PC-3 (cell line): ENCODE results near the gene ZFP90. TPM values are rescaled to one million over a fixed set of nuclear protein-coding genes. Genes with fewer than 3 reads are reported as not detected.

Source experiments
- ATAC-seq: fragments of 200-7000 bp; cut with Tn5 transposase; 2 replicates; pipeline ENCODE4 v1.9.1; 2020; ENCODE audit warnings: mild to moderate bottlenecking, moderate library complexity
- BruUV-seq: library from RNA; stranded (reverse); fragments of 400-500 nt; replicated peaks from 2 replicates; lab custom pipeline; 2021; lab: Mats Ljungman, UMichigan
- CTCF ChIA-PET: fragments of 300-600 bp; sonication (Branson Sonifier 250); formaldehyde crosslinking; loops from one replicate; lab custom pipeline; 2022; ENCODE audit warnings: antibody characterized with exemption; lab: Charles Lee
- POLR2A ChIA-PET: fragments of 300-600 bp; sonication (Branson Sonifier 250); formaldehyde crosslinking; loops from one replicate; lab custom pipeline; 2022; ENCODE audit warnings: antibody characterized with exemption; ENCODE audit not compliant: unreplicated experiment; lab: Charles Lee
- DNase-seq: peaks from one replicate; pipeline ENCODE4 v3.0.0-alpha.2; 2015
- H2AFZ ChIP-seq: fragments of 300-600 bp; sonication (generic); 2 replicates; pipeline ENCODE4 v1.6.0; 2016; ENCODE audit warnings: antibody characterized with exemption, low read length
- H3F3A ChIP-seq: fragments of 300-600 bp; sonication (generic); one replicate; pipeline ENCODE4 v1.6.0; 2017; ENCODE audit warnings: antibody characterized with exemption, low read length, control low read depth, mild to moderate bottlenecking; ENCODE audit not compliant: unreplicated experiment
- H3K27ac ChIP-seq: fragments of 300-600 bp; sonication (generic); 2 replicates; pipeline ENCODE4 v1.5.1; 2016; ENCODE audit warnings: mild to moderate bottlenecking, low read length
- H3K27me3 ChIP-seq: fragments of 300-600 bp; sonication (generic); 2 replicates; pipeline ENCODE4 v1.6.1; 2016; ENCODE audit warnings: low read length, mixed read lengths
- H3K36me3 ChIP-seq: fragments of 300-600 bp; sonication (generic); 2 replicates; pipeline ENCODE4 v1.6.1; 2016; ENCODE audit warnings: low read depth, mixed run types, low read length, mixed read lengths
- H3K4me1 ChIP-seq: fragments of 300-600 bp; sonication (generic); 2 replicates; pipeline ENCODE4 v1.5.1; 2016; ENCODE audit warnings: low read length; ENCODE audit not compliant: insufficient read depth
- H3K4me2 ChIP-seq: fragments of 300-600 bp; sonication (generic); 2 replicates; pipeline ENCODE4 v1.6.0; 2016; ENCODE audit warnings: low read length
- H3K4me3 ChIP-seq: fragments of 300-600 bp; sonication (generic); 2 replicates; pipeline ENCODE4 v1.5.1; 2016; ENCODE audit warnings: mild to moderate bottlenecking, low read length, mixed read lengths
- H3K79me2 ChIP-seq: fragments of 300-600 bp; sonication (generic); 2 replicates; pipeline ENCODE4 v1.6.1; 2017; ENCODE audit warnings: low read length, mixed read lengths
- H3K9ac ChIP-seq: fragments of 300-600 bp; sonication (generic); 2 replicates; pipeline ENCODE4 v1.6.0; 2016; ENCODE audit warnings: mild to moderate bottlenecking, low read length
- H3K9me2 ChIP-seq: fragments of 300-600 bp; sonication (generic); replicated peaks from 2 replicates; pipeline ENCODE4 v1.6.1; 2016; ENCODE audit warnings: mixed run types, low read length, mixed read lengths
- H3K9me3 ChIP-seq: fragments of 300-600 bp; sonication (generic); 2 replicates; pipeline ENCODE4 v1.6.1; 2016; ENCODE audit warnings: low read length, mixed read lengths
- H4K20me1 ChIP-seq: fragments of 300-600 bp; sonication (generic); 2 replicates; pipeline ENCODE4 v1.6.1; 2016; ENCODE audit warnings: low read length, mixed read lengths
- EZH2 ChIP-seq: fragments of 300-600 bp; sonication (generic); IDR thresholded peaks from one replicate; pipeline ENCODE4 v1.6.1; 2017; ENCODE audit warnings: antibody characterized with exemption, mild to moderate bottlenecking, low read length; ENCODE audit not compliant: unreplicated experiment
- EZH2phosphoT487 ChIP-seq: fragments of 300-600 bp; sonication (generic); IDR thresholded peaks from 2 replicates; pipeline ENCODE4 v1.6.1; 2018; ENCODE audit warnings: mild to moderate bottlenecking, antibody characterized with exemption, low read length, borderline replicate concordance
- intact Hi-C: fragments of 100-400 bp; cut with micrococcal nuclease; formaldehyde crosslinking; loops from 2 replicates; pipeline ENCODE4 v1.9.0; 2023
- total RNA-seq: library from RNA; depleted of rRNA; stranded (reverse); fragments of >200 nt; gene quantifications from 2 replicates; pipeline ENCODE4 v1.2.3, GENCODE V29; 2014
- TF ChIP-seq, protein P1 (sequence below): fragments of 300-600 bp; sonication (generic); conservative IDR thresholded peaks from 2 replicates; pipeline ENCODE4 v1.5.1; 2017; ENCODE audit warnings: antibody characterized with exemption, low read depth, mild to moderate bottlenecking, low read length

Gene ZFP90
- total RNA-seq, 1 experiment from 2014 or later, result 18.9 TPM

DNA sequence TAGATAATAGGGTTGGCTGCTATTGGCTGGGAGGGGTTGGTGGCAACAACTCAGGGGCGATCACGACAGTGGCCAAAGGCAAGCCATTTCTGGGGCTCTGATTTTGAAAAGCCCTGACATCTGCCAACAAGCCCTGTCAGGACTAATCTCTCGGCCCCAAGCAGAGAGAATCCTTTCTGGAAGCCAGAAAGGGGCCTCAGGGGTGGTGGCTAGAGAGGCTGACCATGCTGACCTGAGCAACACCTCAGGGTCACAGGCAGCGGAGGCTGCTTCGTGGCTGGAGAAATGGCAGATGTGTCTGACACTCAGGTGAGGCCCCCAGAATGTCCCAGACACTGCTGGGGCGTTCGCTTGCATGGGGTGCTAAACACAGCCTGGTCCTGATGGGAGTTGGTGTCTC lies 35.0 kb upstream of the ZFP90 start:
- H3K9me2 ChIP-seq, result no peaks in the 10 kb centered on the region
- H3K9ac ChIP-seq, result no peak overlapping the region
- intact Hi-C loops, result no loop called here
- ATAC-seq (no peak), DNase-seq (no peak)
- no peak overlapping the region for H3K27ac ChIP-seq
- no peaks in the 10 kb centered on the region for H3F3A ChIP-seq
- BruUV-seq, result no TSS peak
- H3K4me2 ChIP-seq, result no peak overlapping the region
- H4K20me1 ChIP-seq, result no peaks in the 10 kb centered on the region
- H3K4me1 ChIP-seq, result no peaks in the 10 kb centered on the region
- no peaks in the 10 kb centered on the region for H3K9me3 ChIP-seq
- no peaks in the 10 kb centered on the region for H3K79me2 ChIP-seq
- no peak overlapping the region for H3K4me3 ChIP-seq
- TF ChIP-seq EZH2 (no peak), EZH2phosphoT487 (no peak)
- TF ChIP-seq, protein P1, sequence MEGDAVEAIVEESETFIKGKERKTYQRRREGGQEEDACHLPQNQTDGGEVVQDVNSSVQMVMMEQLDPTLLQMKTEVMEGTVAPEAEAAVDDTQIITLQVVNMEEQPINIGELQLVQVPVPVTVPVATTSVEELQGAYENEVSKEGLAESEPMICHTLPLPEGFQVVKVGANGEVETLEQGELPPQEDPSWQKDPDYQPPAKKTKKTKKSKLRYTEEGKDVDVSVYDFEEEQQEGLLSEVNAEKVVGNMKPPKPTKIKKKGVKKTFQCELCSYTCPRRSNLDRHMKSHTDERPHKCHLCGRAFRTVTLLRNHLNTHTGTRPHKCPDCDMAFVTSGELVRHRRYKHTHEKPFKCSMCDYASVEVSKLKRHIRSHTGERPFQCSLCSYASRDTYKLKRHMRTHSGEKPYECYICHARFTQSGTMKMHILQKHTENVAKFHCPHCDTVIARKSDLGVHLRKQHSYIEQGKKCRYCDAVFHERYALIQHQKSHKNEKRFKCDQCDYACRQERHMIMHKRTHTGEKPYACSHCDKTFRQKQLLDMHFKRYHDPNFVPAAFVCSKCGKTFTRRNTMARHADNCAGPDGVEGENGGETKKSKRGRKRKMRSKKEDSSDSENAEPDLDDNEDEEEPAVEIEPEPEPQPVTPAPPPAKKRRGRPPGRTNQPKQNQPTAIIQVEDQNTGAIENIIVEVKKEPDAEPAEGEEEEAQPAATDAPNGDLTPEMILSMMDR, result no peak
- H3K36me3 ChIP-seq, result no peaks in the 10 kb centered on the region
- ChIA-PET CTCF (no interaction called here), POLR2A (no interaction called here)
- H2AFZ ChIP-seq, result no peak overlapping the region
- H3K27me3 ChIP-seq, result no peaks in the 10 kb centered on the region

DNA sequence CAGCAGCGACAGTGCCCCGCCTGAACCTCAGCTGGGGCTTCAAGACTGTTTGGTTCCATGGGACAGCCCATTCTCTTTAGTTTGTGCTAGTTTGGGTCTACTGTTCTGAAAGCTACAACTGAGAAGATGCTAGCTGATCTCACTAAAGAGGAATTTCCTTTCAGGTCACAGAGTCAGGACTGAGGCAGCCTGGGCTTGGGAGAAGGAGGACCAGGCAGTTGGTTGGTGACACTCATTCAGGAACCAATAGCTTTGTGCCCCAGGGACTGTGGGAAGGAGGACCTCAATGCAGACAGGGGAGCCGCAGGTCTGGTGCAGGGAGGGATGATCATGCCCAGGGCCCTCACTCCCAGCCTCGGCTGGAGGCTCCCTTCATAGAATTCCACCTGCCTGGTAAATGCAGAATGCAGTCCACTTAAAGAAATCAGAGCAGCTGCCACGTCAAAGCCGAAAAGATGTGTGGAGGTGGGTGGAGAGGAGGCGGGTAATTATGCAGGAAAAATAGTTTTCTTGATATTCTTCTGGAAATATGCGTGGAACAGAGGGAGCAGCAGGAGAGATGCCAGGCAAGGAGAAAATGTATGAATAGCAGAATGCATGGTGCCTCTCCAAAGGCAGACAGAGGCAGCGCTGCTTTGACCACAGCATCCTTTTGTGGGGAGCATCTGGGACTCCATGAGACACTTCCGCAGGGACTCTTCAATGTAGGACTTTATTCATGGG lies 32.6 kb upstream of the ZFP90 start:
- Histone ChIP-seq H3K4me3 (no peak overlapping the region), H3K36me3 (no peaks in the 10 kb centered on the region), H3K27me3 (no peaks in the 10 kb centered on the region), H2AFZ (no peak overlapping the region), H3K9me3 (no peaks in the 10 kb centered on the region), H3K27ac (no peak overlapping the region), H4K20me1 (no peaks in the 10 kb centered on the region), H3K9ac (no peak overlapping the region), H3K9me2 (no peaks in the 10 kb centered on the region), H3K79me2 (no peaks in the 10 kb centered on the region), H3F3A (no peaks in the 10 kb centered on the region), H3K4me1 (no peaks in the 10 kb centered on the region), H3K4me2 (no peak overlapping the region)
- CTCF ChIA-PET, result no interaction called here
- intact Hi-C loops, result no loop called here
- TF ChIP-seq, protein P1, result no peak
- no peak for TF ChIP-seq EZH2phosphoT487
- TF ChIP-seq EZH2, result no peak
- BruUV-seq, result no TSS peak
- no peak for DNase-seq
- ATAC-seq, result no peak
- POLR2A ChIA-PET, result no interaction called here

- Histone ChIP-seq H3K27ac (no peak overlapping the region), H3K4me3 (no peak overlapping the region), H3K9ac (no peak overlapping the region), H3K79me2 (no peaks in the 10 kb centered on the region), H3K4me1 (no peaks in the 10 kb centered on the region), H3K36me3 (no peaks in the 10 kb centered on the region), H3K9me3 (no peaks in the 10 kb centered on the region), H3K4me2 (no peak overlapping the region), H2AFZ (no peak overlapping the region), H3F3A (no peaks in the 10 kb centered on the region), H4K20me1 (no peaks in the 10 kb centered on the region), H3K27me3 (no peaks in the 10 kb centered on the region), H3K9me2 (no peaks in the 10 kb centered on the region)
- POLR2A ChIA-PET, result no interaction called here
- no peak for ATAC-seq
- CTCF ChIA-PET, result no interaction called here
- TF ChIP-seq, protein P1, result no peak
- TF ChIP-seq EZH2phosphoT487, result no peak
- TF ChIP-seq EZH2, result no peak
- intact Hi-C loops, result no loop called here
- no peak for DNase-seq
- no TSS peak for BruUV-seq
These were observed 31.1 kb upstream of the ZFP90 start for GRCh38 chr16:68508013-68508412.
